ENCODE data around the gene HMGB1. TPM values are rescaled to one million over a fixed set of nuclear protein-coding genes. Genes with fewer than 3 reads are reported as not detected.

HMGB1 gene
- total RNA-seq, 5 donors from 2014 or later (not counting 1 experiment from before 2014, with no cell fraction given): 290 to 406 (median 300) TPM

DNA sequence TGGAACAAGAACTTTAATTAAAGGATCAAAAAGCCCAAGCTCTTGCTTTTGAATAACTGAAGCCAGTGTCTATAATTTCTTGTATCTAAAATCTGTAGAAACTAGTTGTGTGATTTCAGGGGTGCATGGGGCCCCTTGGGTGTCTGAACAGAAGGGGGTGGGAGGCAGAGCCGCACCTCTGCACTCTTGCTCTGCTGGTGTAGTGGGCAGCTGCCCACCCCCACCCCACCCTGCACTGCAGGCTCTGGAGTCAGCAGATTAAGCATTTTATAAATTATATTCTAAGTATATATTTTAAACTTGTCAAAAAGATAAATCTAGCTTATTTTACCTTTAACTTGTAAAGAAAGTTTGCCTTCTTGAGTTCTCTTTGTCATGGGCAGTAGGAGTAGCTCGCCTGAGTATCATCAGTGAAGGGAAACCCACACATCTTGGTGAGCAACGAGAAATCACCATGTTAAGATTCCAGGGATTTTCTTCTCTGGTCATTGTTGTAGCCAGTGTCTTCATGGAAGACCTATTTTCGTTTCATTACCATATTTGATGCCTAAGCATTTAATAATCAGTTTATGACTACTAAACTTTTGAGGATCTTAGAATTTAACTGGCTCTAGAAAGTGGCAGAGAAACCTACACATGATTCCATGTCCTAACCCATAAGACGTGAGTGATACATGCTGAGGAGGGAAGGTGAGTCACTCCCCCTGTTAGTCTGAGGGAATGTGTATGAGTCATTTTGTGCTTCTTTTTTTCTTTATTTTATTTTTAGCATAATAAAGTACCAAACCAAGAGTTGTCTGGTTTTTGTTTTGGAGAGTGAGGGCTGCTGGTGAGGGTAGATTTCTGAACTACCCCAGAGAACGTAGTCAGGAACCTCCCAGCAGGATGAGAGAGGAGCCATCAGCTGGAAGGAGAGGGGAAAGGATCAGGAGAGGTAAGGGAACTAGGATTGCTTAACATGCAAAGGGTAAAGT is 35.7 kb downstream of the HMGB1 start:
- Histone ChIP-seq H3K4me1 (ENCODE audit: control insufficient read depth in 1 of 2, extremely low read depth in 1 of 2, insufficient read depth in 2 of 2, low read length in 2 of 2) (peaks cover 0 to 2% of the 10 kb centered on the region in 2 experiments), H3K27ac (ENCODE audit: low read length) (no peak overlapping the region), H3K27me3 (replicated peaks in 1 of 2; ENCODE audit: control insufficient read depth in 2 of 2, extremely low read depth in 1 of 2, insufficient read depth in 2 of 2, low read length in 1 of 2) (no peaks in the 10 kb centered on the region), H3K9me3 (no peaks in the 10 kb centered on the region), H3K4me3 (ENCODE audit: control insufficient read depth in 1 of 2, extremely low read depth in 1 of 2, low read length in 1 of 2) (no peak overlapping the region), H3K36me3 (ENCODE audit: control insufficient read depth in 2 of 2, extremely low read depth in 1 of 2, insufficient read depth in 1 of 2, low read length in 1 of 2) (no peaks in the 10 kb centered on the region)
- POLR2A ChIA-PET: interaction anchor here in 1 of 2 donors (0.6 kb wide), 1 partner anchor 663 kb away, joined by 3 read pairs; no protein-coding TSS in a partner anchor
- Mint-ChIP-seq H3K4me3 (peak overlapping the region in 1 of 3 donors; percentile 22), H3K27me3 (no peaks in the 10 kb centered on the region), H3K36me3 (no peaks in the 10 kb centered on the region), H3K27ac (peak overlapping the region; percentile 81 to 84), H3K4me1 (peaks cover 6 to 27% (median 24%) of the 10 kb centered on the region in 3 donors), H3K9me3 (no peaks in the 10 kb centered on the region)
- CTCF ChIA-PET: interaction anchor here (0.6 to 0.7 kb wide), 3 partner anchors 39 to 180 kb away, joined by 3 to 6 read pairs (median 3); no protein-coding TSS in a partner anchor
- ATAC-seq (replicated peaks in 1 of 4): peak in 3 of 4 experiments; percentile 90 to 96 (median 93)
- WGBS (ENCODE audit: insufficient coverage): 25% methylated on average over 1 of the region's 6 CpGs
- no peak for DNase-seq

DNA sequence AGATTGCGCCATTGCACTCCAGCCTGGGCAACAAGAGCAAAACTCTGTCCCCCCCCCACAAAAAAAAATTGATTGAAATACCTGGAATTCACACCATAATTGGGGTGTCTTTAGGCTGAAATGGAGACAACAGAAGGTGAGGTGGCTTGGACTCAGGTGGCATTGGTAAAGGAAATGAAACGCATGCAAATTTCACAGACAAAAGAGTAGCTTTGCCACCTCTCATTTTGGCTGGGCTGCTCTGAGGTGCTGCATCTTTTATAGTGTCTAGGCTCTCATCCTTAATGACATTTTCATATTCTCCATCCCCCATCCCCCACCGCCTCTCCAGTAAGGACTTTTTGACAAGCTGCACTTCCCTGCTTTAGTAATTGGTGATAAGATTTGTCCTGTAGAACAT is 36.5 kb downstream of the HMGB1 start:
- H3K27me3 Mint-ChIP-seq: no peaks in the 10 kb centered on the region
- WGBS (ENCODE audit: insufficient coverage): no CpG with 5 or more reads among the region's 3 CpGs
- POLR2A ChIA-PET: no interaction called here

DNA sequence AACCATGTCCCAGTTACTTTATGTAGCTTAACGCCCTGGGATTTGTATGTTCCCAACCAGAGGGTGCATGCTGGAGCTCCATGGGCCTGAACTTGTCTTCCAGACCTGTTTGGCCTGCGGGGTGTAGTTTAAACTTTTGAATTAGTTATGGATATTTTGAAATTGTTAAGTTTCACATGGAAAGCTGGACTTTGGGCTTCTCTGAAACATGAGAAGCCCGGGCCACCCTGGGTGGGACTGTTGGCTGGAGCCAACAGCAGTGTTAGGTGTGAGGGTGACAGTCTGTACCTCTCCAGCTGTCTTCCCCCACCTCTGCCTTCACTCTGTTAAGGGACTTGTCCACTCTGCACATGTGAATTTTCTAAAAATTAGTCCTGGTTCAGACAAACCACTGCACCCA is 41.8 kb downstream of the HMGB1 start:
- Mint-ChIP-seq H3K27ac (no peak overlapping the region), H3K36me3 (no peaks in the 10 kb centered on the region), H3K27me3 (no peaks in the 10 kb centered on the region), H3K9me3 (no peaks in the 10 kb centered on the region), H3K4me3 (no peak overlapping the region), H3K4me1 (peaks cover 17 to 21% (median 19%) of the 10 kb centered on the region in 3 donors)
- no peak overlapping the region for H3K27ac ChIP-seq (ENCODE audit: low read length)
- CTCF ChIA-PET: interaction anchor here in 1 of 2 donors (1.0 kb wide), 1 partner anchor 116 kb away, joined by 3 read pairs; no protein-coding TSS in a partner anchor
- POLR2A ChIA-PET: interaction anchor here in 1 of 2 donors (0.7 kb wide), 1 partner anchor 51 kb away, joined by 4 read pairs; no protein-coding TSS in a partner anchor
- H3K36me3 ChIP-seq (ENCODE audit: control insufficient read depth in 2 of 2, extremely low read depth in 1 of 2, insufficient read depth in 1 of 2, low read length in 1 of 2): no peaks in the 10 kb centered on the region
- no peaks in the 10 kb centered on the region for H3K27me3 ChIP-seq (replicated peaks in 1 of 2; ENCODE audit: control insufficient read depth in 2 of 2, extremely low read depth in 1 of 2, insufficient read depth in 2 of 2, low read length in 1 of 2)
- DNase-seq (no peak), ATAC-seq (replicated peaks in 1 of 4) (no peak)
- no peak overlapping the region for H3K4me3 ChIP-seq (ENCODE audit: control insufficient read depth in 1 of 2, extremely low read depth in 1 of 2, low read length in 1 of 2)
- 100% methylated on average over 2 of the region's 3 CpGs for WGBS (ENCODE audit: insufficient coverage)
- H3K9me3 ChIP-seq: no peaks in the 10 kb centered on the region
- H3K4me1 ChIP-seq (ENCODE audit: control insufficient read depth in 1 of 2, extremely low read depth in 1 of 2, insufficient read depth in 2 of 2, low read length in 2 of 2): peaks cover 6 to 10% of the 10 kb centered on the region in 2 experiments

More for the DNA sequence above, 36.5 kb downstream of the HMGB1 start:
- no peak for DNase-seq
- H3K4me3 ChIP-seq (ENCODE audit: control insufficient read depth in 1 of 2, extremely low read depth in 1 of 2, low read length in 1 of 2): no peak overlapping the region
- no peak overlapping the region for H3K27ac ChIP-seq (ENCODE audit: low read length)
- CTCF ChIA-PET: interaction anchor here in 1 of 2 donors (0.7 kb wide), 1 partner anchor 180 kb away, joined by 3 read pairs; no protein-coding TSS in a partner anchor
- peaks cover 0 to 2% of the 10 kb centered on the region in 2 experiments for H3K4me1 ChIP-seq (ENCODE audit: control insufficient read depth in 1 of 2, extremely low read depth in 1 of 2, insufficient read depth in 2 of 2, low read length in 2 of 2)
- no peaks in the 10 kb centered on the region for H3K27me3 ChIP-seq (replicated peaks in 1 of 2; ENCODE audit: control insufficient read depth in 2 of 2, extremely low read depth in 1 of 2, insufficient read depth in 2 of 2, low read length in 1 of 2)
- Mint-ChIP-seq H3K4me1 (peaks cover 6 to 27% (median 24%) of the 10 kb centered on the region in 3 donors), H3K9me3 (no peaks in the 10 kb centered on the region), H3K36me3 (no peaks in the 10 kb centered on the region), H3K27ac (no peak overlapping the region), H3K4me3 (no peak overlapping the region)
- ATAC-seq (replicated peaks in 1 of 4): no peak
- H3K36me3 ChIP-seq (ENCODE audit: control insufficient read depth in 2 of 2, extremely low read depth in 1 of 2, insufficient read depth in 1 of 2, low read length in 1 of 2): no peaks in the 10 kb centered on the region
- no peaks in the 10 kb centered on the region for H3K9me3 ChIP-seq

DNA sequence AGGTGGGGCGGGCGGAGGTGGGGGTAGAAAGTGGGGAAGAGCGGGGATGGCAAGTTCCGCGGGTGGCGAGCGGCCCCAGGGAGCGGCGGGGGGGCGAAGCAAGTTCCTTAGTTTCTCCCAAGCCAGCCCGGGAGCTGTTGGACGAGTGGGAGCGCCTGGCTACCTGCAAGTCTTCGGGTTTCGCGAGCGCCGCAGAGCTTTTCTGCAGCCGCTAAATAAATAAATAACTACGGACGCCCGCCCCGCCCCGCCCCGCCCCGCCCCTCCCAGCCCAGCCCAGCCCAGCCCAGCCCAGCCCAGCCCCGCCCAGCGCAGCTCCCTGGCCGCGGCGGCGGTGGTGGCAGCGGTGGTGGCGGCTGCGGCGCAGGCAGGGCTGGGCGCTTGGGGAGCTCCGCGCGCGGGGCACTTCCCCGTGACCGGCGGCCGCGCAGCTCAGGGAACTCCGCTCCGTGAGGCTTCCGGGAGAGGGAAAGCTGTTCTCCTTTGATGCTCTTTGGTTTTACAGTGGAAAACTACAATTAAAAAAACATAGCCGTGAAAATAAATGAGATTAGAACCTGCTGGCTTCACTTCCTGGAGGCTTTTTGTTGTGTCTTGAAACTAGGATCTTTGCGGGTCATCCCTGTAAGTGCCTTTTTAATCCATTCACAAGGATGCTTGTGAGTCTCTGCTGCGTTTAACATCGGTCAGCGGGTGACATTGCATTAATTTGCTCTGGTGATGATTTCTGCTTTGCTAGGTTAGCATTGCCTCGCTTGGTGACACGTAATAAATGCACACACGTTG is 43.5 kb downstream of the HMGB1 start, which contains the start of gene UBE2L5:
TSS of gene UBE2L5 (plus strand) at position 440 of the 786 bp plus-strand sequence. CDS start 5,498 bp downstream, outside the sequence.
- Histone ChIP-seq H3K4me3 (ENCODE audit: control insufficient read depth in 1 of 2, extremely low read depth in 1 of 2, low read length in 1 of 2) (peak within 1 kb of the TSS; percentile 62 to 71), H3K9me3 (no peaks in the 10 kb centered on the region), H3K4me1 (ENCODE audit: control insufficient read depth in 1 of 2, extremely low read depth in 1 of 2, insufficient read depth in 2 of 2, low read length in 2 of 2) (peaks cover 6 to 10% of the 10 kb centered on the region in 2 experiments), H3K27ac (ENCODE audit: low read length) (no peak within 1 kb of the TSS), H3K27me3 (replicated peaks in 1 of 2; ENCODE audit: control insufficient read depth in 2 of 2, extremely low read depth in 1 of 2, insufficient read depth in 2 of 2, low read length in 1 of 2) (no peaks in the 10 kb centered on the region), H3K36me3 (ENCODE audit: control insufficient read depth in 2 of 2, extremely low read depth in 1 of 2, insufficient read depth in 1 of 2, low read length in 1 of 2) (no peaks in the 10 kb centered on the region)
- ChIA-PET CTCF (interaction anchor here (0.6 to 1.3 kb wide), 7 partner anchors 14 to 48 kb away, joined by 3 to 8 read pairs (median 3); no protein-coding TSS in a partner anchor), POLR2A (interaction anchor here (0.5 to 0.8 kb wide), 5 partner anchors 27 to 733 kb away, joined by 3 to 6 read pairs (median 4); no protein-coding TSS in a partner anchor)
- H3K27me3 Mint-ChIP-seq: no peaks in the 10 kb centered on the region
- ATAC-seq (replicated peaks in 1 of 4) (peak; percentile 88 to 93 (median 89)), DNase-seq (peak in 33 of 35 experiments; percentile 18 to 82 (median 44))
- H3K9me3 Mint-ChIP-seq: no peaks in the 10 kb centered on the region
- WGBS (ENCODE audit: insufficient coverage): under 1% methylated on average over 26 of the region's 57 CpGs
- H3K27ac Mint-ChIP-seq: peak within 1 kb of the TSS; percentile 75 to 89
- no peaks in the 10 kb centered on the region for H3K36me3 Mint-ChIP-seq
- peaks cover 17 to 26% (median 22%) of the 10 kb centered on the region in 3 donors for H3K4me1 Mint-ChIP-seq
- peak within 1 kb of the TSS; percentile 77 to 87 (median 84) for H3K4me3 Mint-ChIP-seq

DNA sequence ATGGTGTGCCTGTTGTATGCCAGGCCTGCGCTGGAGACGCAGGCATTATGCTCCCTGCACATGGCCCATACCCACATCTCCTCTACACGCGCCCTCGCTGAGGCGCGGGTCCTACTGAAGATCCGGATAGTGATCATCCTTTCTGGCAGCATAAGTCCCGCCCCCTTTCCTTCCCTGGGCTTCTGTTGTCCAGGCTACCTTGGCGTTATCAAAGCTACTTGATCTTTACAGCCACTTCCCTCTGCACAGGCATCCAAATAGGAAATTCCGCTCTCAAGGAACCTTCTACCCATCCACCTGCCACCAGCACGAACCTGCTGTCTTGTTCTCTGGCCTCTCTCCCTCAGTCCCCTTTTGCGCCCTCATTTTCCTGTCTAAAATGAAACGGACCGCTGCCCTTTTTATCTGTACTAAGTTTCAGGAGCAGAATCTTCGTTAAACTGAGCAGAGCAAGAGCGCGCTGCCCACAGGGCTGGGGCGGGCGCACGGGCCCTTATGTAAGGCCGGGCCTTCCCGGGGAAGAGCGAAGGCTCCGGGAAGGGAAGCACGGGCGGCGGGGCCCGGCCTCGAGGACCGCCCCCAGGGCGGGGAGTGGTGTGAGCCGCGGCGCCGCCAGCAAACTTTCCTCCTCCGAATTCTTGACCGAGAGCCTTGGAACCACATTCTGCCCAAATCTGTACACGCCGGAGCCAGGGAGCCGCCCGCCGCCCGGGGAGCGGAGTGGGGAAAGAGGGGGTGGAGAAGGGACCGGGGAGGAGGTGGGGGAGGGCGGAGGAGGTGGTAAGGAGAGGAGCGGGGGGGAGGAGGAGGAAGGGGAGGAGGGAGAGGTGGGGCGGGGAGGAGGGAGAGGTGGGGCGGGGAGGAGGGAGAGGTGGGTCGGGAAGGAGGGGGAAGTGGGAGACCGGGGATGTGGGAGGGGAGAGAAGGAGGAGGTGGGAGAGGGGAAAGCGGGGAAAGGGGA is 44.4 kb downstream of the HMGB1 start:
- no peaks in the 10 kb centered on the region for H3K27me3 ChIP-seq (replicated peaks in 1 of 2; ENCODE audit: control insufficient read depth in 2 of 2, extremely low read depth in 1 of 2, insufficient read depth in 2 of 2, low read length in 1 of 2)
- peak overlapping the region; percentile 41 to 62 for H3K4me3 ChIP-seq (ENCODE audit: control insufficient read depth in 1 of 2, extremely low read depth in 1 of 2, low read length in 1 of 2)
- POLR2A ChIA-PET: interaction anchor here (0.6 to 0.8 kb wide), 5 partner anchors 26 to 733 kb away, joined by 3 to 4 read pairs (median 3); no protein-coding TSS in a partner anchor
- peak overlapping the region; percentile 76 to 84 (median 76) for H3K4me3 Mint-ChIP-seq
- no peak overlapping the region for H3K27ac ChIP-seq (ENCODE audit: low read length)
- peaks cover 23 to 29% (median 25%) of the 10 kb centered on the region in 3 donors for H3K4me1 Mint-ChIP-seq
- no peaks in the 10 kb centered on the region for H3K36me3 ChIP-seq (ENCODE audit: control insufficient read depth in 2 of 2, extremely low read depth in 1 of 2, insufficient read depth in 1 of 2, low read length in 1 of 2)
- 35% methylated on average over 33 of the region's 53 CpGs for WGBS (ENCODE audit: insufficient coverage)
- H3K27ac Mint-ChIP-seq: peak overlapping the region; percentile 75 to 89
- no peaks in the 10 kb centered on the region for H3K9me3 Mint-ChIP-seq
- CTCF ChIA-PET: interaction anchor here (0.6 to 1.3 kb wide), 7 partner anchors 13 to 289 kb away, joined by 3 to 8 read pairs (median 3); no protein-coding TSS in a partner anchor
- H3K4me1 ChIP-seq (ENCODE audit: control insufficient read depth in 1 of 2, extremely low read depth in 1 of 2, insufficient read depth in 2 of 2, low read length in 2 of 2): peaks cover 6 to 10% of the 10 kb centered on the region in 2 experiments
- H3K9me3 ChIP-seq: no peaks in the 10 kb centered on the region
- no peaks in the 10 kb centered on the region for H3K36me3 Mint-ChIP-seq
- DNase-seq: peak in 14 of 35 experiments; percentile 5 to 45 (median 20)
- peak; percentile 19 to 53 (median 44) for ATAC-seq (replicated peaks in 1 of 4)
- H3K27me3 Mint-ChIP-seq: no peaks in the 10 kb centered on the region

Measured in T-cell (primary cell).